Adipose tissue (tissue), 3 donors: ENCODE measurements around the gene DLK2. TPM values are rescaled to one million over a fixed set of nuclear protein-coding genes. Genes with fewer than 3 reads are reported as not detected.
"Not testable (repeated sequence)": the region's sequence is repeated elsewhere in the genome, so short reads cannot be mapped to it uniquely, and the experiment has no call there.

Experiments
- H3K27ac ChIP-seq: one replicate; pipeline ENCODE4 v1.5.1; 2013; ENCODE audit warnings: low read depth, low read length
- WGBS, 3 donors: extraction: QIAGEN DNeasy Blood & Tissue Kit; methylation state at CpG; one replicate each; pipeline ENCODE4 v1.1.7; 2013; 5-methylcytosine and 5-hydroxymethylcytosine counted together
- polyA plus RNA-seq, 3 donors: library from polyadenylated mRNA; stranded (reverse); fragments of 200-250 nt; gene quantifications; one replicate each; pipeline ENCODE4 v1.2.3, GENCODE V29; 2013
- donor health status: healthy with polysubstance abuse.
- donor health status: Bipolar disorder and iron deficiency.
- donor health status: healthy.

DLK2 gene
- polyA plus RNA-seq, 3 donors = 0.25 to 0.45 (median 0.34) TPM

- WGBS, 3 donors = 58 to 79% (median 78%) methylated on average over 4 of the region's 4 CpGs
- H3K27ac ChIP-seq = no peak overlapping the region
These were observed 4.7 kb upstream of the DLK2 start for GRCh38 chr6:43460032-43460431.

GRCh38 chr6:43459535-43459934 lies 4.2 kb upstream of the DLK2 start:
- H3K27ac ChIP-seq = no peak overlapping the region
- WGBS, 3 donors = 60 to 80% (median 68%) methylated on average over 1 of the region's 1 CpG

GRCh38 chr6:43458154-43458553 lies 2.8 kb upstream of the DLK2 start:
- WGBS, 3 donors = 93 to 95% (median 94%) methylated on average over 15 of the region's 15 CpGs
- H3K27ac ChIP-seq = not testable (repeated sequence)

- 44 to 64% (median 57%) methylated on average over 5 to 9 of the region's 9 CpGs for WGBS, 3 donors
- no peak overlapping the region for H3K27ac ChIP-seq
These were observed 2.3 kb upstream of the DLK2 start for GRCh38 chr6:43457643-43458042.

GRCh38 chr6:43454696-43455530 lies 435 bp downstream of the DLK2 start:
- H3K27ac ChIP-seq = no peak overlapping the region
- WGBS, 3 donors = 1% methylated on average over 65 to 97 of the region's 97 CpGs

- no peak overlapping the region for H3K27ac ChIP-seq
- WGBS, 3 donors = 14 to 18% (median 15%) methylated on average over 17 of the region's 17 CpGs
These were observed 1.1 kb downstream of the DLK2 start for GRCh38 chr6:43454290-43454695.

GRCh38 chr6:43453831-43454230 lies 1.5 kb downstream of the DLK2 start:
- H3K27ac ChIP-seq = no peak overlapping the region

GRCh38 chr6:43452896-43453295 lies 2.5 kb downstream of the DLK2 start:
- 94 to 97% (median 96%) methylated on average over 4 of the region's 4 CpGs for WGBS, 3 donors

GRCh38 chr6:43451939-43452338 lies 3.4 kb downstream of the DLK2 start:
- 92 to 95% (median 94%) methylated on average over 8 of the region's 8 CpGs for WGBS, 3 donors
- no peak overlapping the region for H3K27ac ChIP-seq

More at GRCh38 chr6:43452896-43453295, 2.5 kb downstream of the DLK2 start:
- H3K27ac ChIP-seq = no peak overlapping the region

GRCh38 chr6:43451348-43451747 lies 4.0 kb downstream of the DLK2 start:
- no peak overlapping the region for H3K27ac ChIP-seq
- 79 to 90% (median 86%) methylated on average over 4 of the region's 4 CpGs for WGBS, 3 donors

- H3K27ac ChIP-seq = no peak overlapping the region
- 90 to 95% (median 95%) methylated on average over 13 of the region's 13 CpGs for WGBS, 3 donors
These were observed 4.6 kb downstream of the DLK2 start for GRCh38 chr6:43450699-43451131.

GRCh38 chr6:43448916-43449315 lies 6.4 kb downstream of the DLK2 start:
- no peak overlapping the region for H3K27ac ChIP-seq
- WGBS, 3 donors = 90 to 96% (median 92%) methylated on average over 4 of the region's 4 CpGs

GRCh38 chr6:43447604-43448003 lies 7.7 kb downstream of the DLK2 start:
- WGBS, 3 donors = 89 to 96% (median 92%) methylated on average over 16 of the region's 16 CpGs
- no peak overlapping the region for H3K27ac ChIP-seq

GRCh38 chr6:43445576-43445975 lies 9.8 kb downstream of the DLK2 start:
- WGBS, 3 donors = 88 to 91% (median 89%) methylated on average over 16 of the region's 16 CpGs
- no peak overlapping the region for H3K27ac ChIP-seq

- H3K27ac ChIP-seq = no peak overlapping the region
- WGBS, 3 donors = 89 to 94% (median 93%) methylated on average over 8 of the region's 8 CpGs
These were observed 10.8 kb downstream of the DLK2 start for GRCh38 chr6:43444582-43444981.

GRCh38 chr6:43444036-43444435 lies 11.3 kb downstream of the DLK2 start:
- 87 to 91% (median 91%) methylated on average over 10 of the region's 10 CpGs for WGBS, 3 donors

GRCh38 chr6:43442935-43443334 lies 12.4 kb downstream of the DLK2 start:
- 91 to 92% (median 91%) methylated on average over 14 of the region's 14 CpGs for WGBS, 3 donors
- no peak overlapping the region for H3K27ac ChIP-seq

More at GRCh38 chr6:43444036-43444435, 11.3 kb downstream of the DLK2 start:
- H3K27ac ChIP-seq = no peak overlapping the region

- H3K27ac ChIP-seq = no peak overlapping the region
- 68 to 74% (median 68%) methylated on average over 4 of the region's 4 CpGs for WGBS, 3 donors
These were observed 17.6 kb downstream of the DLK2 start for GRCh38 chr6:43437700-43438099.

- H3K27ac ChIP-seq = no peak overlapping the region
- WGBS, 3 donors = 32 to 53% (median 51%) methylated on average over 5 of the region's 5 CpGs
These were observed 18.6 kb downstream of the DLK2 start for GRCh38 chr6:43436577-43437282.
